Upper lobe of left lung (tissue), 6 donors: ENCODE measurements around the gene KCNJ13. TPM values are rescaled to one million over a fixed set of nuclear protein-coding genes. Genes with fewer than 3 reads are reported as not detected.

Experiments used
- ATAC-seq, 2 donors: fragments of 200-7000 bp; cut with Tn5 transposase; one replicate each; pipeline ENCODE4 v1.9.1; 2022; ENCODE audit warnings: mild to moderate bottlenecking in 2 of 2, moderate library complexity in 2 of 2; ENCODE audit not compliant: low FRiP score in 2 of 2
- DNase-seq, 2 donors: peaks; one replicate each; pipeline ENCODE4 v3.0.0-alpha.2; 2019 to 2020
- H3K27ac ChIP-seq, 4 donors: fragments of 200-600 bp; sonication (generic); one replicate each; pipeline ENCODE4 v1.5.1; 2016 to 2019
- H3K27me3 ChIP-seq, 4 donors: fragments of 200-600 bp; sonication (generic); one replicate each; pipeline ENCODE4 v1.5.1; 2017 to 2019
- H3K36me3 ChIP-seq, 4 donors: fragments of 200-600 bp; sonication (generic); one replicate each; pipeline ENCODE4 v1.5.1; 2016 to 2019
- H3K4me1 ChIP-seq, 4 donors: fragments of 200-600 bp; sonication (generic); one replicate each; pipeline ENCODE4 v1.5.1; 2018 to 2019
- H3K4me3 ChIP-seq, 4 donors: fragments of 200-600 bp; sonication (generic); one replicate each; pipeline ENCODE4 v1.5.1; 2017 to 2019; ENCODE audit warnings: mild to moderate bottlenecking in 2 of 4, moderate library complexity in 1 of 4
- H3K9me3 ChIP-seq, 4 donors: fragments of 200-600 bp; sonication (generic); one replicate each; pipeline ENCODE4 v1.5.1; 2018 to 2019
- EP300 ChIP-seq, 4 donors: sonication (generic); formaldehyde crosslinking; IDR thresholded peaks; one replicate each; pipeline ENCODE4 v1.5.1; 2017; ENCODE audit warnings: antibody characterized with exemption in 4 of 4, control low read depth in 2 of 4
- POLR2A ChIP-seq, 4 donors: fragments of 450-650 bp; IDR thresholded peaks; one replicate each; pipeline ENCODE4 v1.5.1; 2016 to 2017; ENCODE audit warnings: antibody characterized with exemption in 4 of 4, mild to moderate bottlenecking in 2 of 4
- POLR2AphosphoS5 ChIP-seq, 2 donors: sonication (generic); formaldehyde crosslinking; IDR thresholded peaks; one replicate each; pipeline ENCODE4 v1.5.1; 2017; ENCODE audit warnings: antibody characterized with exemption in 2 of 2
- WGBS, 2 donors: methylation state at CpG; one replicate each; pipeline ENCODE4 v1.1.5; 2017 to 2018; 5-methylcytosine and 5-hydroxymethylcytosine counted together
- total RNA-seq, 6 donors: library from RNA; depleted of rRNA in 4 of 6; stranded (reverse); fragments of >200 nt in 4 of 6; gene quantifications; one replicate each; pipeline versions ENCODE4 v1.1.0 to v1.2.1, GENCODE V29; 2016 to 2021
- TF ChIP-seq, protein P1 (sequence below), 6 experiments: fragments of 450-650 bp in 4 of 6; fragments of 200-600 bp in 2 of 6; sonication (generic) in 2 of 6; IDR thresholded peaks; one replicate each; pipeline ENCODE4 v1.5.1; 2016 to 2019; ENCODE audit warnings: antibody characterized with exemption in 6 of 6
- donor health status: DM: no; HTN: no; CAD: no; lungs with moderate emphysema.
- donor health status: DM: no; HTN: yes; CAD: no; lungs with severe emphysema.

KCNJ13 gene
- total RNA-seq, 6 donors from 2014 or later: not detected

DNA sequence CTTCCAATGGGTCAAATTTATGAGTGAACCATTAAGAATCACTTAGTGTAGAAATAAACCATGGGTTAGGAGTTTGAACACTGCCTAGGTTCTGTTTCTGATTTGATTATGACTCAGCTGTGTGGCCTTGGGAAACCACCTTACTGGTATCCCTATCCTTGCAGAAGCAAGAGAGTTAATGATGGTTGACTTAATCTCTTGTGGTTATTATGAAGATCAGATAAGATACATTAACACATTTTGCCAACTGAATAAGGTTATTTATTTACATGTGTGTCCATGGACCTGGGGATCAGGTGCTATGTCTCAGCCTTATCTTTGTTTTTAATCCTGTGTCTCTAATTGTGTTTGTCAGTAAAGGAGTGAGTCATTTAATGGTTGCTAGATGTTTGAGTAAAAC lies 5.4 kb upstream of the KCNJ13 start:
- no peak overlapping the region for H3K27ac ChIP-seq
- H3K4me1 ChIP-seq: peaks cover 0 to 6% (median 0%) of the 10 kb centered on the region in 4 donors
- no peak overlapping the region for H3K4me3 ChIP-seq
- no peaks in the 10 kb centered on the region for H3K9me3 ChIP-seq
- H3K36me3 ChIP-seq: peaks cover 0 to 29% (median 3%) of the 10 kb centered on the region in 4 donors
- TF ChIP-seq EP300 (IDR thresholded peaks at IDR 0.05) (no peak), POLR2A (IDR thresholded peaks at IDR 0.05) (no peak), POLR2AphosphoS5 (IDR thresholded peaks at IDR 0.05) (no peak)
- TF ChIP-seq, protein P1, sequence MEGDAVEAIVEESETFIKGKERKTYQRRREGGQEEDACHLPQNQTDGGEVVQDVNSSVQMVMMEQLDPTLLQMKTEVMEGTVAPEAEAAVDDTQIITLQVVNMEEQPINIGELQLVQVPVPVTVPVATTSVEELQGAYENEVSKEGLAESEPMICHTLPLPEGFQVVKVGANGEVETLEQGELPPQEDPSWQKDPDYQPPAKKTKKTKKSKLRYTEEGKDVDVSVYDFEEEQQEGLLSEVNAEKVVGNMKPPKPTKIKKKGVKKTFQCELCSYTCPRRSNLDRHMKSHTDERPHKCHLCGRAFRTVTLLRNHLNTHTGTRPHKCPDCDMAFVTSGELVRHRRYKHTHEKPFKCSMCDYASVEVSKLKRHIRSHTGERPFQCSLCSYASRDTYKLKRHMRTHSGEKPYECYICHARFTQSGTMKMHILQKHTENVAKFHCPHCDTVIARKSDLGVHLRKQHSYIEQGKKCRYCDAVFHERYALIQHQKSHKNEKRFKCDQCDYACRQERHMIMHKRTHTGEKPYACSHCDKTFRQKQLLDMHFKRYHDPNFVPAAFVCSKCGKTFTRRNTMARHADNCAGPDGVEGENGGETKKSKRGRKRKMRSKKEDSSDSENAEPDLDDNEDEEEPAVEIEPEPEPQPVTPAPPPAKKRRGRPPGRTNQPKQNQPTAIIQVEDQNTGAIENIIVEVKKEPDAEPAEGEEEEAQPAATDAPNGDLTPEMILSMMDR (IDR thresholded peaks at IDR 0.05): no peak
- ATAC-seq (no peak), DNase-seq (no peak)
- H3K27me3 ChIP-seq: no peaks in the 10 kb centered on the region

DNA sequence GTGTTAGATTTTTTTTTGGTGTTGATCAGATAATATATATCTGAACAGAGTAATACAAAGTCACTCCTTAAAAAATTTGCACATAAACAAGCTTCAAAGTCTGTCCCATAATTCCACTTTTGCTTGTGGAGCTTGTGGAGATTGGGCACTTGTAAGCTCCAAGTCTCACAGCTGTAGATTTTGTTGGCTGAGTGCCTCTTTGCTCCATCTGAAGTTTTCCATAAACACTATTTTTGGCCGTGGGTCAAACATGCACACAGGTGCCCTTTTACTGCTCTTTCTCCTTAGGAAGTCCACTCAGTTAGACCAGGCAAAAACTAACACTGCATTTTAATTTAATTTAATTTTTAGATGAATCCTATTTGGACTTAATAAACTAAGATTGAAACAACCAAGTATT lies 3.6 kb upstream of the KCNJ13 start:
- no peaks in the 10 kb centered on the region for H3K9me3 ChIP-seq
- H3K4me3 ChIP-seq: no peak overlapping the region
- no peak overlapping the region for H3K27ac ChIP-seq
- no peak for TF ChIP-seq EP300 (IDR thresholded peaks at IDR 0.05)
- TF ChIP-seq POLR2AphosphoS5 (IDR thresholded peaks at IDR 0.05): no peak
- no peak for TF ChIP-seq POLR2A (IDR thresholded peaks at IDR 0.05)
- no peaks in the 10 kb centered on the region for H3K27me3 ChIP-seq
- DNase-seq (peak in 1 of 2 donors; percentile 43), ATAC-seq (no peak)
- WGBS, 2 donors: 59 to 64% methylated on average over 1 of the region's 1 CpG
- peaks cover 0 to 25% (median 3%) of the 10 kb centered on the region in 4 donors for H3K36me3 ChIP-seq
- H3K4me1 ChIP-seq: peaks cover 0 to 10% (median 0%) of the 10 kb centered on the region in 4 donors

DNA sequence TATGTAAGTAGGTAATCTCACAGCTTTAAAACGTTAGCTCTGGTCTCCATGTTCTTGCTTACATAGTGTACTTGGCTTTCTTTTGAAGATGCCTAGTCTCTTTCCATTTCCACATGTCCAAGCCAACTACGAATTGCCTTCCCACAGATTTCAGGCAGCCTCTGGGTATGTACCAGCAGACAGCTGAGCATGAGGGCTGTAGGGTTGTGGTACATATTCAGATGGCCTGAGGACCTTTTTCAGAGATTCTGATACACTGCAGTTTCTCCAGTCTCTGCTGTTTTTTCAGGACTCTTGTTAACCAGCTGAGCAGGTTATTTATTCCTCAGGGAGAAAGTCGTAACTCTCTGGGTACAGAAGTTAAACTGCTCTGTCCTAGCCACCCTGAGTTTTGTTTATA lies 3.1 kb upstream of the KCNJ13 start:
- H3K27ac ChIP-seq: no peak overlapping the region
- H3K27me3 ChIP-seq: no peaks in the 10 kb centered on the region
- no peak for TF ChIP-seq EP300 (IDR thresholded peaks at IDR 0.05)
- TF ChIP-seq POLR2A (IDR thresholded peaks at IDR 0.05): no peak
- no peak for TF ChIP-seq POLR2AphosphoS5 (IDR thresholded peaks at IDR 0.05)
- TF ChIP-seq, protein P1 (IDR thresholded peaks at IDR 0.05): no peak
- WGBS, 2 donors: 67 to 69% methylated on average over 3 of the region's 3 CpGs
- ATAC-seq: no peak
- no peaks in the 10 kb centered on the region for H3K9me3 ChIP-seq
- no peak for DNase-seq
- H3K4me3 ChIP-seq: no peak overlapping the region
- H3K4me1 ChIP-seq: peaks cover 0 to 10% (median 0%) of the 10 kb centered on the region in 4 donors
- H3K36me3 ChIP-seq: peaks cover 0 to 25% (median 3%) of the 10 kb centered on the region in 4 donors

DNA sequence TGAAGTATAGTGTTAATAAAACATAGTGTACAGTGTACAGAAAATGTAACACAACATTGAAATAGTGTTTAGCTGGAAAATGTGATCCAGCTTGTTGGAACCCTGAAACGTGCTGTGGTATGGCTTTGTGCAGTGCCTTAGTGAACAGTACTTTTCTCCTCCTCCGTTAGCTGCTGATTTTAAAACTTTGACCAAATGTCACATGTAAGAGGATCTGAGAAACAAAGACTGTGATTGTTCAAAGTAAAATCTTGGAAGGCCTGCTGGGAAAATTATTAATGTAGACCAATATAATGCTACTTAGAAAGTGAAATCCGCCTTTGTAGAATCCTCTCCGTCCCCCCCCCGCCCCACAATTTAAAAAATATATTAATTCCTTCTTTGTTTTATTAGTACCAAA lies 911 bp upstream of the KCNJ13 start:
- no peak overlapping the region for H3K4me3 ChIP-seq

DNA sequence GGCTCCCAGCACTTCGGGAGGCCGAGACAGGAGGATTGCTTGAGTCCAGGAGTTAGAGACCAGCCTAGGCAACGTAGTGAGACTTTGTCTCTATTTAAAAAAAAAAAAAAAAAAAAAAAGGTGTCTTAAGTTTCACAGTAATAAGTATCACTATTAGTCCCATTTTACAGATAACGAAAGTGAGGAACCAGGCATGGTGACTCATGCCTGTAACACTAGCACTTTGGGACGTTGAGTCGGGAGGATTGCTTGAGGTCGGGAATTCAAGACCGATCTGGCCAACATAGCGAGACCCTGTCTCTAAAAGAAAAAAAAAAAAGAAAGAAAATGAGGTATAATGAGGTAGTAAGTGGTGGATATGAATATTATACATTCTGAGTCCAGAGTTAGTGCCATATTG lies 2.5 kb downstream of the KCNJ13 start:
- no peak for ATAC-seq
- no peak overlapping the region for H3K4me3 ChIP-seq
- TF ChIP-seq POLR2AphosphoS5 (IDR thresholded peaks at IDR 0.05) (no peak), EP300 (IDR thresholded peaks at IDR 0.05) (no peak), POLR2A (IDR thresholded peaks at IDR 0.05) (no peak)
- TF ChIP-seq, protein P1 (IDR thresholded peaks at IDR 0.05): no peak
- H3K27ac ChIP-seq: no peak overlapping the region
- peaks cover 3 to 58% (median 8%) of the 10 kb centered on the region in 4 donors for H3K36me3 ChIP-seq
- DNase-seq: no peak
- H3K4me1 ChIP-seq: peaks cover 0 to 8% (median 0%) of the 10 kb centered on the region in 4 donors
- H3K9me3 ChIP-seq: no peaks in the 10 kb centered on the region
- H3K27me3 ChIP-seq: no peaks in the 10 kb centered on the region
- 92 to 96% methylated on average over 9 of the region's 9 CpGs for WGBS, 2 donors

More for the DNA sequence above, 911 bp upstream of the KCNJ13 start:
- Histone ChIP-seq H3K4me1 (peaks cover 0 to 13% (median 0%) of the 10 kb centered on the region in 4 donors), H3K9me3 (no peaks in the 10 kb centered on the region), H3K36me3 (peaks cover 0 to 39% (median 3%) of the 10 kb centered on the region in 4 donors), H3K27me3 (no peaks in the 10 kb centered on the region), H3K27ac (no peak overlapping the region)
- WGBS, 2 donors: 94 to 96% methylated on average over 5 of the region's 5 CpGs
- no peak for ATAC-seq
- no peak for DNase-seq
- TF ChIP-seq POLR2A (IDR thresholded peaks at IDR 0.05) (no peak), EP300 (IDR thresholded peaks at IDR 0.05) (no peak)
- TF ChIP-seq, protein P1 (IDR thresholded peaks at IDR 0.05): no peak
